Breast epithelium (tissue), 3 donors: ENCODE results near the gene TTBK2.

Experiments used
- POLR2A ChIP-seq: fragments of 450-650 bp; IDR thresholded peaks from one replicate; pipeline ENCODE4 v1.6.1; 2016; ENCODE audit warnings: antibody characterized with exemption, mild to moderate bottlenecking, moderate library complexity
- TF ChIP-seq, protein P1 (sequence below), 3 donors: fragments of 450-650 bp; IDR thresholded peaks; one replicate each; pipeline ENCODE4 v1.5.1; 2016 to 2017; ENCODE audit warnings: antibody characterized with exemption in 3 of 3, mild to moderate bottlenecking in 3 of 3, moderate library complexity in 3 of 3

DNA sequence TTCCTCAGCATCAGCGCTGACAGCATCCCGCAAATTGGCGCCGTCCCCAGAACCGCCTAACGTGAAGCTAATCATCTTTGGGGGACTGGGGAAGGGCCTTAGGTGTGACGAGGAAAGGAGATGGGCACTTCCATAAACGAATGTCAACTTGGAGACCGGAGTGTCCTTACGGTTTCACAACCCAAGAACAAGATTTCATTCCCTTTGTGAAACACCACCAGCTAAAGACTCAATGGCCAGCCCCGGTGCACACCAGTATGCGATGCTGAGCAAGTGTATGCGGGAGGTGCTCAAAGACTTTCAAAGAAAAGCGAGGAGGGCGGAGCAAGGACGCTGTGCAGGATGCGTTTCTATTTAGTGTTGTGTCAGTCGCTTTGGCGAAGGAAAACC, 759 bp upstream of the TTBK2 start:
- TF ChIP-seq, protein P1, sequence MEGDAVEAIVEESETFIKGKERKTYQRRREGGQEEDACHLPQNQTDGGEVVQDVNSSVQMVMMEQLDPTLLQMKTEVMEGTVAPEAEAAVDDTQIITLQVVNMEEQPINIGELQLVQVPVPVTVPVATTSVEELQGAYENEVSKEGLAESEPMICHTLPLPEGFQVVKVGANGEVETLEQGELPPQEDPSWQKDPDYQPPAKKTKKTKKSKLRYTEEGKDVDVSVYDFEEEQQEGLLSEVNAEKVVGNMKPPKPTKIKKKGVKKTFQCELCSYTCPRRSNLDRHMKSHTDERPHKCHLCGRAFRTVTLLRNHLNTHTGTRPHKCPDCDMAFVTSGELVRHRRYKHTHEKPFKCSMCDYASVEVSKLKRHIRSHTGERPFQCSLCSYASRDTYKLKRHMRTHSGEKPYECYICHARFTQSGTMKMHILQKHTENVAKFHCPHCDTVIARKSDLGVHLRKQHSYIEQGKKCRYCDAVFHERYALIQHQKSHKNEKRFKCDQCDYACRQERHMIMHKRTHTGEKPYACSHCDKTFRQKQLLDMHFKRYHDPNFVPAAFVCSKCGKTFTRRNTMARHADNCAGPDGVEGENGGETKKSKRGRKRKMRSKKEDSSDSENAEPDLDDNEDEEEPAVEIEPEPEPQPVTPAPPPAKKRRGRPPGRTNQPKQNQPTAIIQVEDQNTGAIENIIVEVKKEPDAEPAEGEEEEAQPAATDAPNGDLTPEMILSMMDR (IDR thresholded peaks at IDR 0.05), result no peak
- no peak for TF ChIP-seq POLR2A
